Lung (tissue), 12 donors: ENCODE data around the gene SCNN1G. TPM values are rescaled to one million over a fixed set of nuclear protein-coding genes. Genes with fewer than 3 reads are reported as not detected.

Experiments
- ATAC-seq: fragments of 200-7000 bp; cut with Tn5 transposase; one replicate; pipeline ENCODE4 v1.9.1; 2020; ENCODE audit warnings: moderate number of reproducible peaks; ENCODE audit not compliant: insufficient read depth, low FRiP score
- DNase-seq, 3 donors: peaks; one replicate each; pipeline ENCODE4 v3.0.0-alpha.2; 2013 to 2017
- H3K27ac ChIP-seq, 2 donors: one replicate each; pipeline ENCODE4 v1.5.1; 2013; ENCODE audit warnings: mild to moderate bottlenecking in 2 of 2, moderate library complexity in 2 of 2, control low read depth in 1 of 2, inconsistent platforms in 1 of 2, low read depth in 1 of 2, low read length in 1 of 2
- H3K27me3 ChIP-seq, 3 donors: one replicate each; pipeline ENCODE4 v1.5.1; 2013; ENCODE audit warnings: low read length in 2 of 3; ENCODE audit not compliant: control insufficient read depth in 3 of 3, insufficient read depth in 3 of 3
- H3K36me3 ChIP-seq, 4 donors: one replicate each; pipeline ENCODE4 v1.5.1; 2013; ENCODE audit warnings: low read length in 4 of 4, mild to moderate bottlenecking in 1 of 4, moderate library complexity in 1 of 4; ENCODE audit not compliant: control insufficient read depth in 4 of 4, insufficient read depth in 4 of 4
- H3K4me1 ChIP-seq, 5 donors: one replicate each; pipeline ENCODE4 v1.5.1; 2013; ENCODE audit warnings: low read length in 5 of 5, mild to moderate bottlenecking in 2 of 5, moderate library complexity in 1 of 5; ENCODE audit not compliant: control insufficient read depth in 5 of 5, insufficient read depth in 5 of 5
- H3K4me3 ChIP-seq: one replicate; pipeline ENCODE4 v1.5.1; 2013; ENCODE audit warnings: mild to moderate bottlenecking, control low read depth, moderate library complexity
- H3K9ac ChIP-seq, 2 donors: one replicate each; pipeline ENCODE4 v1.5.1; 2013; ENCODE audit warnings: low read length in 2 of 2, control low read depth in 1 of 2; ENCODE audit not compliant: insufficient read depth in 1 of 2
- H3K9me3 ChIP-seq, 4 donors: one replicate each; pipeline ENCODE4 v1.5.1; 2013; ENCODE audit warnings: low read length in 3 of 4, mild to moderate bottlenecking in 1 of 4, moderate library complexity in 1 of 4; ENCODE audit not compliant: control insufficient read depth in 4 of 4, insufficient read depth in 3 of 4
- WGBS, 2 donors: extraction: QIAGEN DNeasy Blood & Tissue Kit; methylation state at CpG; one replicate each; pipeline ENCODE4 v1.1.7; 2013; 5-methylcytosine and 5-hydroxymethylcytosine counted together
- polyA plus RNA-seq, 2 donors: library from polyadenylated mRNA; stranded (reverse); fragments of 200-250 nt; gene quantifications; one replicate each; pipeline ENCODE4 v1.2.1, GENCODE V29; 2013
- total RNA-seq, 2 donors: library from RNA; depleted of rRNA in 1 of 2; stranded (reverse); fragments of >200 nt in 1 of 2; gene quantifications; one replicate each; pipeline ENCODE4 v1.2.1, GENCODE V29; 2014 to 2021
- TF ChIP-seq, protein P1 (sequence below): IDR thresholded peaks from 2 replicates; pipeline ENCODE4 v1.5.1; 2012; ENCODE audit warnings: mild to moderate bottlenecking; ENCODE audit errors: control extremely low read depth, extremely low read depth
- donor health status: control.
- donor health status: control.
- donor health status: Bipolar disorder and iron deficiency.
- donor health status: healthy.
- donor health status: DM: yes; HTN: yes; CAD: no.

The SCNN1G gene
- total and polyA plus RNA-seq, 4 donors: 7.3 to 16.8 (median 11.3) TPM

DNA sequence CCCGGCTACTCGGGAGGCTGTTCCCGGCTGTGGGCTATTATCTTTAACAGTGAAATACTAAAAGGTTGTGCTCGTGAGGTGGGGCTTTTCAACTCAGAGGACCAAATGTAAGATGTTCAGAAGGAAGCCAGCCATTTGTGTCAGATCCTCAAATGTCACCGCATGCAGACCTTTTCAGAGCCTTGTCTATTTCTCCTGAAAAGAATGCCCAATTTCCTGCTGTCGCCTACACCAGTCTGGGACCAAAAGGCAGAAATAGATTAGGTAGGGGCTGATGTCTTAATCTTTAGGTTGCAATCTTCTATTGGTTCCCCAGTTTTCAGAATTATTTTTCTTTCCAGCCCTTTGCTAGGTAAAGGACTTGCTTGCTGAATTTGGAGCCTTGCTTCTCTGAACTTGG lies 24.4 kb upstream of the SCNN1G start:
- Histone ChIP-seq H3K9me3 (no peaks in the 10 kb centered on the region), H3K27me3 (peaks cover 0 to 16% (median 0%) of the 10 kb centered on the region in 3 donors), H3K36me3 (no peaks in the 10 kb centered on the region), H3K9ac (no peak overlapping the region), H3K4me1 (no peaks in the 10 kb centered on the region), H3K4me3 (no peak overlapping the region), H3K27ac (no peak overlapping the region)
- ATAC-seq (no peak), DNase-seq (no peak)
- WGBS, 2 donors: 94 to 96% methylated on average over 6 of the region's 6 CpGs
- TF ChIP-seq, protein P1, sequence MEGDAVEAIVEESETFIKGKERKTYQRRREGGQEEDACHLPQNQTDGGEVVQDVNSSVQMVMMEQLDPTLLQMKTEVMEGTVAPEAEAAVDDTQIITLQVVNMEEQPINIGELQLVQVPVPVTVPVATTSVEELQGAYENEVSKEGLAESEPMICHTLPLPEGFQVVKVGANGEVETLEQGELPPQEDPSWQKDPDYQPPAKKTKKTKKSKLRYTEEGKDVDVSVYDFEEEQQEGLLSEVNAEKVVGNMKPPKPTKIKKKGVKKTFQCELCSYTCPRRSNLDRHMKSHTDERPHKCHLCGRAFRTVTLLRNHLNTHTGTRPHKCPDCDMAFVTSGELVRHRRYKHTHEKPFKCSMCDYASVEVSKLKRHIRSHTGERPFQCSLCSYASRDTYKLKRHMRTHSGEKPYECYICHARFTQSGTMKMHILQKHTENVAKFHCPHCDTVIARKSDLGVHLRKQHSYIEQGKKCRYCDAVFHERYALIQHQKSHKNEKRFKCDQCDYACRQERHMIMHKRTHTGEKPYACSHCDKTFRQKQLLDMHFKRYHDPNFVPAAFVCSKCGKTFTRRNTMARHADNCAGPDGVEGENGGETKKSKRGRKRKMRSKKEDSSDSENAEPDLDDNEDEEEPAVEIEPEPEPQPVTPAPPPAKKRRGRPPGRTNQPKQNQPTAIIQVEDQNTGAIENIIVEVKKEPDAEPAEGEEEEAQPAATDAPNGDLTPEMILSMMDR: no peak

GRCh38 chr16:23160082-23160481 lies 22.5 kb upstream of the SCNN1G start:
- H3K4me1 ChIP-seq: no peaks in the 10 kb centered on the region
- H3K27ac ChIP-seq: no peak overlapping the region
- no peaks in the 10 kb centered on the region for H3K36me3 ChIP-seq
- no peaks in the 10 kb centered on the region for H3K9me3 ChIP-seq
- no peak overlapping the region for H3K9ac ChIP-seq
- WGBS, 2 donors: 73 to 76% methylated on average over 4 of the region's 4 CpGs
- TF ChIP-seq, protein P1: no peak
- no peak for DNase-seq
- no peak overlapping the region for H3K4me3 ChIP-seq
- ATAC-seq: no peak
- H3K27me3 ChIP-seq: peaks cover 0 to 19% (median 0%) of the 10 kb centered on the region in 3 donors

DNA sequence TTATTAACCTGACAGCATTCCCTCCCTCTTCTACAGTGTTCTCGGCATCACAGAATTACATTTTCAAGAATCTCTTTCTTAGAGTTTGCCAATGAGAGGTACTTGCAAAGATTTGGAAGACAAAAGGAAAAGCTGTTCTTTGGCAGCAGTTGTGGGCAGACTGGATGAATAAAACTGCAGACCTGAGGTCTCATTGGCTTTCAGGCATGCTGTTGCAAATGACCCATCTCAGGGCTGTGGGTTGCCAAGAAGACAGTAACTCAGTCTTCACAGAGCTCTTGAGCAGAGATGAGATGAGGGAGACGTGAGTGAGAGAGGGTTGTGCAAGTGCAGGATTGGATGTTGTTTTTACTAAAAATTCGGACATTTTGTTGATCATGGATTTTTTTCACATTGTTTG lies 22.0 kb upstream of the SCNN1G start:
- ATAC-seq: no peak
- H3K4me1 ChIP-seq: no peaks in the 10 kb centered on the region
- DNase-seq: no peak
- 68 to 83% methylated on average over 3 of the region's 3 CpGs for WGBS, 2 donors
- no peak overlapping the region for H3K9ac ChIP-seq
- H3K9me3 ChIP-seq: no peaks in the 10 kb centered on the region
- H3K36me3 ChIP-seq: no peaks in the 10 kb centered on the region
- H3K27ac ChIP-seq: no peak overlapping the region
- H3K4me3 ChIP-seq: no peak overlapping the region
- TF ChIP-seq, protein P1: no peak
- H3K27me3 ChIP-seq: peaks cover 0 to 15% (median 0%) of the 10 kb centered on the region in 3 donors

GRCh38 chr16:23163921-23164320 lies 18.6 kb upstream of the SCNN1G start:
- peaks cover 0 to 3% (median 0%) of the 10 kb centered on the region in 4 donors for H3K9me3 ChIP-seq
- WGBS, 2 donors: 93 to 95% methylated on average over 2 of the region's 2 CpGs
- H3K4me1 ChIP-seq: no peaks in the 10 kb centered on the region
- no peak overlapping the region for H3K4me3 ChIP-seq
- no peak for ATAC-seq
- TF ChIP-seq, protein P1: no peak
- H3K27me3 ChIP-seq: peaks cover 0 to 2% (median 0%) of the 10 kb centered on the region in 3 donors
- no peak for DNase-seq
- no peak overlapping the region for H3K27ac ChIP-seq
- no peak overlapping the region for H3K9ac ChIP-seq
- no peaks in the 10 kb centered on the region for H3K36me3 ChIP-seq
